ENCODE data around the gene ETNK1. TPM values are rescaled to one million over a fixed set of nuclear protein-coding genes. Genes with fewer than 3 reads are reported as not detected.

The ETNK1 gene
- total and polyA plus RNA-seq, 2 experiments from 2014 or later, result 19.0 to 58.5 TPM

- WGBS (ENCODE audit: low lambda C conversion rate, missing lambda C conversion rate), result 86% methylated on average over 6 of the region's 6 CpGs
- peaks cover 5% of the 10 kb centered on the region for H3K4me1 ChIP-seq (ENCODE audit: insufficient read depth)
These were observed 104.5 kb downstream of the ETNK1 start for GRCh38 chr12:22729431-22729956.

GRCh38 chr12:22729957-22730443, 105.0 kb downstream of the ETNK1 start:
- H3K4me2 ChIP-seq, result peak overlapping the region; percentile 6
- no peak for DNase-seq (ENCODE audit: low spot score)
- no peak overlapping the region for H2AFZ ChIP-seq
- peak overlapping the region; percentile 42 for H3K27ac ChIP-seq
- no peaks in the 10 kb centered on the region for H4K20me1 ChIP-seq (ENCODE audit: insufficient read depth, poor library complexity, severe bottlenecking)
- TF ChIP-seq EZH2 (IDR thresholded peaks at IDR 0.05; ENCODE audit: borderline replicate concordance) (no peak), EZH2phosphoT487 (IDR thresholded peaks at IDR 0.05; ENCODE audit: low read depth, severe bottlenecking, unreplicated experiment) (no peak), CTCF (IDR thresholded peaks at IDR 0.05; ENCODE audit: poor library complexity) (no peak)
- H3K9me2 ChIP-seq (replicated peaks; ENCODE audit: insufficient read depth), result no peaks in the 10 kb centered on the region
- H3K4me3 ChIP-seq, result no peak overlapping the region
- no peaks in the 10 kb centered on the region for H3K79me2 ChIP-seq
- peaks cover 5% of the 10 kb centered on the region for H3K4me1 ChIP-seq (ENCODE audit: insufficient read depth)
- WGBS (ENCODE audit: low lambda C conversion rate, missing lambda C conversion rate), result 77% methylated on average over 3 of the region's 3 CpGs
- no peaks in the 10 kb centered on the region for H3K9me3 ChIP-seq (ENCODE audit: low read depth)
- no peaks in the 10 kb centered on the region for H3K27me3 ChIP-seq
- no peaks in the 10 kb centered on the region for H3K36me3 ChIP-seq (replicated peaks; ENCODE audit: insufficient read depth, low read depth)

More at GRCh38 chr12:22729431-22729956, 104.5 kb downstream of the ETNK1 start:
- Histone ChIP-seq H3K4me3 (no peak overlapping the region), H3K9me2 (replicated peaks; ENCODE audit: insufficient read depth) (no peaks in the 10 kb centered on the region), H3K4me2 (peak overlapping the region; percentile 6), H3K9me3 (ENCODE audit: low read depth) (no peaks in the 10 kb centered on the region), H2AFZ (no peak overlapping the region), H4K20me1 (ENCODE audit: insufficient read depth, poor library complexity, severe bottlenecking) (no peaks in the 10 kb centered on the region), H3K27me3 (no peaks in the 10 kb centered on the region), H3K27ac (peak overlapping the region; percentile 42), H3K79me2 (no peaks in the 10 kb centered on the region), H3K36me3 (replicated peaks; ENCODE audit: insufficient read depth, low read depth) (no peaks in the 10 kb centered on the region)
- no peak for TF ChIP-seq EZH2phosphoT487 (IDR thresholded peaks at IDR 0.05; ENCODE audit: low read depth, severe bottlenecking, unreplicated experiment)
- no peak for TF ChIP-seq CTCF (IDR thresholded peaks at IDR 0.05; ENCODE audit: poor library complexity)
- TF ChIP-seq EZH2 (IDR thresholded peaks at IDR 0.05; ENCODE audit: borderline replicate concordance), result no peak
- DNase-seq (ENCODE audit: low spot score), result no peak

GRCh38 chr12:22731236-22731635, 106.3 kb downstream of the ETNK1 start:
- no peaks in the 10 kb centered on the region for H3K27me3 ChIP-seq
- no peak for DNase-seq (ENCODE audit: low spot score)
- H3K9me3 ChIP-seq (ENCODE audit: low read depth), result no peaks in the 10 kb centered on the region
- H3K79me2 ChIP-seq, result no peaks in the 10 kb centered on the region
- 84% methylated on average over 3 of the region's 3 CpGs for WGBS (ENCODE audit: low lambda C conversion rate, missing lambda C conversion rate)
- no peaks in the 10 kb centered on the region for H3K36me3 ChIP-seq (replicated peaks; ENCODE audit: insufficient read depth, low read depth)
- H3K4me3 ChIP-seq, result no peak overlapping the region
- no peak overlapping the region for H2AFZ ChIP-seq
- H4K20me1 ChIP-seq (ENCODE audit: insufficient read depth, poor library complexity, severe bottlenecking), result no peaks in the 10 kb centered on the region
- H3K9me2 ChIP-seq (replicated peaks; ENCODE audit: insufficient read depth), result no peaks in the 10 kb centered on the region
- H3K27ac ChIP-seq, result no peak overlapping the region
- H3K4me2 ChIP-seq, result no peak overlapping the region
- TF ChIP-seq CTCF (IDR thresholded peaks at IDR 0.05; ENCODE audit: poor library complexity) (no peak), EZH2 (IDR thresholded peaks at IDR 0.05; ENCODE audit: borderline replicate concordance) (no peak), EZH2phosphoT487 (IDR thresholded peaks at IDR 0.05; ENCODE audit: low read depth, severe bottlenecking, unreplicated experiment) (no peak)
- peaks cover 5% of the 10 kb centered on the region for H3K4me1 ChIP-seq (ENCODE audit: insufficient read depth)
